ENCODE data around the gene RB1.

Gene RB1

GRCh38 chr13:48258002-48258401, 45.5 kb upstream of the RB1 start:
- no peak for TF ChIP-seq TAF1 (IDR thresholded peaks at IDR 0.05; ENCODE audit: borderline replicate concordance, insufficient read depth, low read length)
- no peak for TF ChIP-seq FOXP2 (optimal IDR thresholded peaks at IDR 0.05; ENCODE audit: borderline replicate concordance, extremely low read depth, extremely low read length, insufficient read depth)
- TF ChIP-seq POLR2AphosphoS5 (IDR thresholded peaks at IDR 0.05; ENCODE audit: low read depth, low read length) = no peak
- no peak for TF ChIP-seq REST (IDR thresholded peaks at IDR 0.05; ENCODE audit: insufficient read depth in 1 of 2, low read depth in 2 of 2, low read length in 2 of 2)
- no peak for TF ChIP-seq SIN3A (IDR thresholded peaks at IDR 0.05; ENCODE audit: borderline replicate concordance, insufficient read depth, low read length)

- no peak for TF ChIP-seq POLR2AphosphoS5 (IDR thresholded peaks at IDR 0.05; ENCODE audit: low read depth, low read length)
- TF ChIP-seq FOXP2 (optimal IDR thresholded peaks at IDR 0.05; ENCODE audit: borderline replicate concordance, extremely low read depth, extremely low read length, insufficient read depth) = no peak
- TF ChIP-seq SIN3A (IDR thresholded peaks at IDR 0.05; ENCODE audit: borderline replicate concordance, insufficient read depth, low read length) = no peak
- no peak for TF ChIP-seq TAF1 (IDR thresholded peaks at IDR 0.05; ENCODE audit: borderline replicate concordance, insufficient read depth, low read length)
- TF ChIP-seq REST (IDR thresholded peaks at IDR 0.05; ENCODE audit: insufficient read depth in 1 of 2, low read depth in 2 of 2, low read length in 2 of 2) = no peak
Observed at GRCh38 chr13:48258430-48258829, 45.1 kb upstream of the RB1 start.

GRCh38 chr13:48260970-48261369, 42.6 kb upstream of the RB1 start:
- no peak for TF ChIP-seq POLR2AphosphoS5 (IDR thresholded peaks at IDR 0.05; ENCODE audit: low read depth, low read length)
- no peak for TF ChIP-seq REST (IDR thresholded peaks at IDR 0.05; ENCODE audit: insufficient read depth in 1 of 2, low read depth in 2 of 2, low read length in 2 of 2)
- no peak for TF ChIP-seq SIN3A (IDR thresholded peaks at IDR 0.05; ENCODE audit: borderline replicate concordance, insufficient read depth, low read length)
- TF ChIP-seq TAF1 (IDR thresholded peaks at IDR 0.05; ENCODE audit: borderline replicate concordance, insufficient read depth, low read length) = no peak
- no peak for TF ChIP-seq FOXP2 (optimal IDR thresholded peaks at IDR 0.05; ENCODE audit: borderline replicate concordance, extremely low read depth, extremely low read length, insufficient read depth)

GRCh38 chr13:48263196-48263595, 40.4 kb upstream of the RB1 start:
- TF ChIP-seq FOXP2 (optimal IDR thresholded peaks at IDR 0.05; ENCODE audit: borderline replicate concordance, extremely low read depth, extremely low read length, insufficient read depth) = no peak
- no peak for TF ChIP-seq TAF1 (IDR thresholded peaks at IDR 0.05; ENCODE audit: borderline replicate concordance, insufficient read depth, low read length)
- TF ChIP-seq POLR2AphosphoS5 (IDR thresholded peaks at IDR 0.05; ENCODE audit: low read depth, low read length) = no peak
- TF ChIP-seq REST (IDR thresholded peaks at IDR 0.05; ENCODE audit: insufficient read depth in 1 of 2, low read depth in 2 of 2, low read length in 2 of 2) = no peak

GRCh38 chr13:48264058-48264457, 39.5 kb upstream of the RB1 start:
- TF ChIP-seq REST (IDR thresholded peaks at IDR 0.05; ENCODE audit: insufficient read depth in 1 of 2, low read depth in 2 of 2, low read length in 2 of 2) (no peak), FOXP2 (optimal IDR thresholded peaks at IDR 0.05; ENCODE audit: borderline replicate concordance, extremely low read depth, extremely low read length, insufficient read depth) (no peak), TAF1 (IDR thresholded peaks at IDR 0.05; ENCODE audit: borderline replicate concordance, insufficient read depth, low read length) (no peak), POLR2AphosphoS5 (IDR thresholded peaks at IDR 0.05; ENCODE audit: low read depth, low read length) (no peak), SIN3A (IDR thresholded peaks at IDR 0.05; ENCODE audit: borderline replicate concordance, insufficient read depth, low read length) (no peak)

All from PFSK-1 (cell line).